GM18909 (cell line): ENCODE data around the gene CDX1.

Experiments used
- ATAC-seq: cut with Tn5 transposase; IDR thresholded peaks from one replicate; pipeline ENCODE4 v1.9.1; 2021; ENCODE audit warnings: mild to moderate bottlenecking; ENCODE audit not compliant: unreplicated experiment, poor library complexity

Gene CDX1

DNA sequence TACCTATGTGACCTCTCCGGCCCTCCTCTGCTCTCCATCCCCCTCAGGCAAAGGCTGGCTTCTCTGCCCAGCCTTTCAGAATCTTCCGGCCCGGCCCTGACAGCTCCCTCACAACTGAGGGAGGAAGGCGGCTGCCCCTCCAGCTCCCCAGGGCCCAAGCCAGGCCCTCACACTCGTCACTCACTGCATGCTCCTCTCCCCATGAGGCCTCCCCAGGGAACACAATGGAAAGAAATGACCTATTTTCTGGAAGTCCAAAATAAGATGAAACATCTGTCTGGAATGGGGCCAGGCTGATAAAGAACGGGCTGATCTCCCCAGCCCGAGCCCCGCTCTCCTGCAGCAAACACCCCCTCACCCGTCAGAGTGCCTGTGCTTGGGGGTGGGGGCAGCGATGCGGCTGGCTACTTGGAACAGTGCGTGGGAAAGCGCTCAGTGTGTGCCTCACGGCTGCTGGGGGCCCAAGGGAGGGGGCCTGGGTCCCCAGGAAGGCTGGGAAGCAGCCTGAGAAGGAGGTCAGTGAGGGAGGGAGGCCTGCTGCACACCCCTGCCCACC, 22.3 kb upstream of the CDX1 start:
- ATAC-seq: no peak

DNA sequence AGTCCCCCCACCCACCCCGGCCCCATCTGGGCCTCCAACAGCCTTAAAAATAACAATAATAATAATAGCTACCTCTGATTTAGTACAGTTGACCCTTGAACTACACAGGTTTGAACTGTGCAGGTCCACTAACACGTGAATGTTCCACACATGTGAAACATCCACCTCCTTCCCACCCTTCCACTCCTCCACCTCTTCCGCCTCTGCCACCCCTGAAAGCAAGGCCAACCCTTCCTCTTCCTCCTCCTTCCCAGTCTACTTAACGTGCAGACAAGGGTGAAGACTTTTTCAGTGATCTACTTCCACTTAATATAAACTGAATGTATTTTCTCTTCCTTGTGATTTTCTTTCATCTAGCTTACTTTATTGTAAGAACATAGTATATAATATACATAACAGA, 21.7 kb upstream of the CDX1 start:
- no peak for ATAC-seq

DNA sequence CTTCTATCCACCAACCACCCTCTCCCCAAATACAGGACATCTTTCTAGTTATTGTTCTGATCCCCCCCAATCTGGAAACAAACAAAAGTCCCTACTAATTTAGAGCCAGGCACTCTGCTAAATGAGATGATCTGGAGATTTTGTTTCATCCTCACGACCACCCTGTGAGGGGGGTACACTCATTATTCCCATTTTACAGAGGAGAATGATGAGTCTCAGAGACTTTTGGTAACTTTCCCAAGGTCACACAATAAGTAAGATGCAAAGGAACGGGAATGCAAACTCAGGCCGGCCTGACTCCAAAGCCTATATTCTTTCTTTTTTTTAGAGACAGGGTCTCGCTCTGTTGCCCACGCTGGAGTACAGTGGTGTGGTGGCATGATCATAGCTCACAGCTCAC, 20.3 kb upstream of the CDX1 start:
- no peak for ATAC-seq

DNA sequence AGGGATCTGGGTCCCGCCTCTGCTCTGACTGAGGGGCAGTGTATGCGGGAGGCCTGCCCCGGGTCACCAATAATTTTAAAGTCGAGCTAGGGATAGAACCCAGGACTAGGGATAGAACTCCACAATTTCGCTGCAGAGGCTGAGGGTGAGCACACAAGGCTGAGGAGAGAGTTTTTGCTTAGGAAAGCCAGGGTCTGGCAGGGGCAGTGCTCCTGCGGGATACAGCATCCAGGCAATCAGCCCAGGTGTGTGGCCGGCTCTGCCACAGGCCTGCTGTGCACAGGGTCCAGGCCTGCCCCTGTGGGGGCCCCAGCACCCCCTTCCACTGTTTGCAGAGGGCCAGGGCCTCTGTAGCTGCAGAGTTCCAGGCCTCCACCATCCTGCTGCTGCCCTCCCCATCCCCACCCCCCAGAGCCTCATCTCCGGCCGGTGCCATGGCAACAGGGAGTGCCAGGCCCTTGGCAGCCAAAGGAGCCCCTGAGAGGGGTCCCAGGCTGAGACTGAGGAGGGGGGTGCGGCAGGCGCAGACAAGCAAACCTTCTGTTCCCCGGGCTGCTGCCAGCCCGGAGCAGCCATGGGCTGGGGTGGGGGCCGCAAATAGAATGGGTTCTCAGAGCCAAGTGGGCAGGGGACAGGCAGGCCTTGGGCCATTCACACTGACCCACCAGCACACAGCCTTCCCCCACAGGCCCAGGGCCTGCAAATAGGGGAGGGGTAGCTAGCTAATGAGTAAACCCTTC, 19.5 kb upstream of the CDX1 start:
- no peak for ATAC-seq

DNA sequence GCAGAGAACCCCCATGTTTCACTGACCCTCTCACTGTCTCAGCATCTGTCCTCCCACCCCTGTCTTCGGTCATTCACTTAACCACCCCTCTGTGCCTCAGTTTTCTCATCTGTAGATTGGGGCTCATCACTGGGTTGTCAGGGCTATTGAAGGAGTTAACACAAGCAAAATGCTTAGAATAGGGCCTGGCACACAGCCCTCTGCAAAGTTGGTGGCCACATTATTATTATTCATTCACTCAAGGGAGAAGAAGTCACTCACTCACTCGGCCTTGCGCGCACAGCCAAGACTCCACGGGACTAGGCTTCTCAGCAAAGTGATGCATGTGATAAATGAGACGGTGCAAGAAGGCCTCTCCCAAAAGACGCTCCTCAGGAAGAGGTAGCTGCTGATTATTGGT, 18.9 kb upstream of the CDX1 start:
- ATAC-seq: no peak

DNA sequence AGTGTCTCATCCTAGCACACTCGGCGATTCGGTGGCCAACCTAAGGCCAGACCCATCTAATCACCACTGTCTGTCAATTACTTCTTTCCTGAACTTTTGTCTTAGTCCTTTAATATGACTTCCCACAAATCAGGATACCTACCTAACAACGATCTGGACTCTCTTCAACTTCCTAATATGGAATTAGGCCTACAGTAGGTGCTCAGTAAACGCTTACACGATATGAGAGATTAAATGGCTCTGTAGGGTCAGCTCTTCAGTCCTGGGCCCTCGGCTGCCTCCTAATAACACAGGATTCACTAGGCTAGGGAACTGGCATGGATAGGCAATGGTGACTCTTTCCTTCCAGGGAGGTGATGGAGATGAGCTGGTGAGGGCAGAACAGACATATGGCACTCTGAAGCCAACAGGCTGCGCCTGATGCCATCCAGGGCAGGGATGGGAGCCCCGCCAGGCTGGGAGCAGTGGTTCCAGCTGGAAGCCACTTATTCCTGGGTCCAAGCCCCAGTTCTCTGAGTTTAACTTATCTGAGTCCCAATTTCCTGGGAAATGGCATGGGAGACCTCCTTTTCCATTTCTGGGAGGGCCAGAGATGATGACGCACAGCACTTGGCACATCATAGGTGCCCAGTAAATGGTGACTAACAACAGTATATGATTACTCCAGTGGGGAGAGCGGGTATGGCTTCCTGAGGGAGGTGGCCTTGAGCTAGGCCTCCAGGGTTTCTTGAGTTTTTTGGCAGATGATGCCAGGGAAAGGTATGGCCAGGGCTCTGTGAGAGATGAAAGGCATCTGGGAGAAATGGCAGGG, 18.3 kb upstream of the CDX1 start:
- no peak for ATAC-seq

DNA sequence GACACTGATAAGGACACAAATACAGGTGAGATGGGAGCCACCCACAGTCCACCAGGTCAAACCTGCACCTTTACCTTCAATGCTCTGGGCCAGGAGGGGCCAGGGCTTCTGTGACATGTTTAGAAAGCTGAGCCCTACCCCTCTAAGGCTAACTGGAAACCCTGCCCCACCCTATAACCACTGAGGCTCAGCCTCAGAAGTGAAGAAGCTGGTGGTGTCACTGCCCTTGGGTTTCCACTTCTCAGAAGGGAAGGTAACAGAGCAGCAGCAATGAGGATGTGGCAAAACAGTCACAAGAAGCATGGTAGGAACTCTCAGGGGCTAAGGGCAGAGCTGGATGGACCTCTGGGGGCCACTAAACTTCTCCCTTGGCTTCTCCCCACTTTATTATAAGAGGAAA, 17.0 kb upstream of the CDX1 start:
- ATAC-seq: no peak

DNA sequence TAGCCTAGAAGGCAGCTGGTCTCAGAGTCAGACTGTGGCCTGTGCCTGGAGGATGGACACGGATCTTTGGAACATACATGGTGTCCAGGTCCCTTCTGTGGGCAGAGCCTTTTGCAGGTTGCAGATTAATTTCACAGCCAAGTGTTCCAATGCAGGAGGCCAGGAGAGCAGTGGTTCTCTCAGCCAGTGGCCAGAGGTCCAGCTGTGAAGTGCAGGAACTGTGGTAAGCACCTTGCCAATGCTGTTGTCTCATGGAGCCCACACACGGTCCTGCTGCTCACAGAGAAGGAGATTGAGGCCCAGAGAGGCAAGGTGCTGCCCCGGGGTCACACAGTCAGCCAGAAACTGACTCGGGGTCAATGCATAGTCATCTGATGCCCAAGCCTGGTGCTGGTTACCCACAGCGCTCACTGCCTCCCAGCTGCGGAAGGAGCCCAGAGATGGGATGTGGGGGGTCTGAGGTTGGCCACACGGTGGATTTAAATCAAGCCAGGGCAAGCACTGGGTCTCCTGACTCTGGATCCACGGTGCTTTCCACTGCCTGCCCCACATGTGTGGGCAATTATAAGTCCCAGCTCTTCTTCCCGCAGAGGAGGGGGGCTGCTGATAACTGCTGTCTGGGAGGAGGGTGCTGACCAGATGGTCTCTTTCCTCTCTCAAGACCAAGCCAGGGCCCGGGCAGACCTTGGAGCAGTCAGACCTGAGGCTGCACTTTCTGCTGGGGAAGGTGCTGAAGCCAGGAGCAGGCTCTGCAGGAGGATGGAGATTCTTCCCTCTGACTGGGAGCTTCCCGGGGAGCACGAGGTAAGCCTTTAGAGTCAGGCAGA, 13.7 kb upstream of the CDX1 start:
- no peak for ATAC-seq

DNA sequence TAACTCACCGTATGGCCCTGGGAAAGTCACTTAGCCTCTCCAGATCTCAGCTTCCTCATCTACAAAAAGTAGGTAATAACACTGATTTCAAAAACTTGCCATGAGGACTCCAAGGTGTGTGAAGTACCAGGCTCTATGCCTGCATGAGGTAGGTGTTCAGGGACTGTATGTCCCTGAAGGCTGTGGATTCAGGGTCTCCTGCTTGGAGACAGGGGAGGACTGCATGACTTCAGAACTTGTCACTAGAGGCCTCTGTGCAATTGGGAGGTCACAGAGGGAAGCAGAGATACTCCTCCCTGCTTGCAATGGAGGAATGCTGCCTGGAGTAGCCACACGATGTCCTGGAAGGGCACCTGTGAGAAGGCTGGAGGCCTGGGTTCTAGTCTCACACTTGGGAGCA, 13.1 kb upstream of the CDX1 start:
- ATAC-seq: no peak

DNA sequence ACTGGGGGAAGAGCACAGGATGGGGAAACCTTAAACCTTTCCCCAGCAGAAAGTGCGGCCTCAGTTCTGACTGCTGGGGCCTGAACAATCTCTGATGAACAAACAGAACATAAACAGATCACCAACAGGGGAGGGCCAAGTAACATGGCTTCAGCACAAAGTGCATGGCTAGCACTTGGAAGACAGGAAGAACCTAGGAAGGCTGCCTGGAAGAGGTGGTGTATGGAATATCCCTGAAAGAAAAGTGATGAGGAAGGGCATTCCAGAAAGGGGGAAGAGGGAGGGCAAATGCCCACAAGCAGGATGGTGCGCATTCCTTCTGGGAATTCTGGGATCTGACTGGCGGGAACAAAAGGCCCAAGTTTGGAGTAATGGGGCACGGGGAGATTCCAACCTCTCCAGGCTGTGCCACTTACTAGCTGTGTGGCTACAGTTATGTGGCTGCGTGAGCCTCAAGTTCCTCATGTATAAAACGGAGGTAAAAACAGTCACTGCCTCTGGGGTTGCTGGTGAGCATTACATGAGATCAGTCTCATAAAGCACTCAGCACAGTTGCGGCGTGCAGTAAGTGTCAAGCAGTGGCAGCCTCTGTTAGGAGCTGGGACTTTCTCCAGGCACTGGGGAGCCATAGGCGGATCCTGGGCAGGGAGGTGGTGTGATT, 12.5 kb upstream of the CDX1 start:
- ATAC-seq: no peak

DNA sequence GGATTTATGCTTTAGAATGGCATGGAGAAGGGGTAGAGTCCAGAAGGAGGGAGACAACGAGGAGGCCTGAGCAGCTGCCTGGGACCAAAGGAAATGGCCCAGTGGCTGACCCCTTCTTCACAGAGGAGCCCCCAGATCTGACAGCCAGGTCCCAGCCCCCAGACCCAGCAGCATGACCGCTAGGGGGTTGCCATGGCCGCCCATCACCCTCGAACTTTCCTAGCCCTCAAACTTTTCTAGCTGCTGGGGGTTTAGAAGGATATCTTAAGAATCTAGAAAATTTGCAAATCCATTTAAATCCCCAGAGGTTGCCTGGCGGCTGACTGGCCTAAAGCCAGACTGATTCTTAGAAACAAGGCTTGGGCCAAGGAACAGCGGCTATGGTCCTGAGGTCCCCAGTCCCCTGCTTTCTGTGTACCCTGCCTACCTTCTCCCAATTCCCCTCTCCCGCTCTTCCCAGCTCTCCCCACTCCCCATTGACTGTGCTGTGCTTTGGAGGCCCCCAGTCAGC, 11.9 kb upstream of the CDX1 start:
- ATAC-seq: no peak

DNA sequence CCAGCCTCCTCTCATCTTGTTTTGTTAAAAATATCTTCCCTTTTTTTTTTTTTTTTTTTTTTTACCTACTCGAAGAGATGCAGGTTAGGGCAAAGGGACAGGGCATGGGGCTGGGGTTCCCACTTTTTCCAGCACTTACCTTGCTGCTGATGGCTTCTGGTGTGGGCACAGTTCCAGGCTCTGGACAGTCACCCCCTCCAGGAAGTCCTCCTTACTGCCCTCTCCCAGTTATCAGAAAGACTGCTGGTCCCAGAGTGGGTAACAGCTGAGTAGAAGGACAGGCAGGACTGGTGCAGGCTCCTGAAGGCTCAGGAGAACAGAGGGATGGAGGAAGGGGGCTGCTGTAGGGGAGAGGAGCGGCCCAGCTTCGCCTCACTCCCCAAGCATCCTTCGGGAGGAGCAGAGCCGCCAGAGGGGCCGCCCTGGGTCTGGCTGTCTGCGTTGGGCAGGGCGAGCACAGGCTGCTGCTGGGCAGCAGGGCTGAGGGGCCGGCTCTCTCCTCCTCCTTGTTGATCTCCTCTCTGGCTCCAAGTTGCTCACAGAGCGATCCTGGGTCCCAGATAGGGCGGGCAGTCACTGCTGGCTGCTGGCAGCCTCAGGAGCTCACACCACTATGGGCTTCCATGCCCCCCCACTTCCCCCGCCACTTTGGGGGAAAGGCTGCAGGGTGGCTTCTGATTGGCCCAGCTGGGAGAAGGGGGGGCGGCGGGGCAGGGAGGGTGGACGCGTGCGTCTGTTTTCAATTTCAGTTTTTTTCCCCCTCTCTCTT, 11.1 kb upstream of the CDX1 start, which contains the start of gene PDGFRB:
PDGFRB (minus strand) TSS at position 588 of the 769 bp plus-strand sequence. CDS start 18,798 bp downstream, outside the sequence.
- ATAC-seq: peak; percentile 64

DNA sequence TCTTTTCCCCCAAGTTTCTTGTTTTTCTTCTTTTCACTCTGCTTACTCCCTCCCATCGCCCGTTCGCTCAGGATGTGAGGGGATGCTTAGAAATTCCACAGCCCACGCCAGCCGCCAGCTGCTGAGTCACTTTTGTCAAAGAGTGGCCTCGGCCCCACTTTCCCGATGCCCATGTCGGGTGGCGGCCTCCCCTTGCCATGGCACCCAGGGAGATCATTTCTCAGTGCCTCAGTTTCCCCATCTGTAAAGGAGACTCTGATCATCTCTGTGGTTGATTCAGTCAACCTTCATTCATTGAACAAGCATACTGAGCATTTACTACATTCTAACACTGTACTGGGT, 10.6 kb upstream of the CDX1 start:
- ATAC-seq: no peak

DNA sequence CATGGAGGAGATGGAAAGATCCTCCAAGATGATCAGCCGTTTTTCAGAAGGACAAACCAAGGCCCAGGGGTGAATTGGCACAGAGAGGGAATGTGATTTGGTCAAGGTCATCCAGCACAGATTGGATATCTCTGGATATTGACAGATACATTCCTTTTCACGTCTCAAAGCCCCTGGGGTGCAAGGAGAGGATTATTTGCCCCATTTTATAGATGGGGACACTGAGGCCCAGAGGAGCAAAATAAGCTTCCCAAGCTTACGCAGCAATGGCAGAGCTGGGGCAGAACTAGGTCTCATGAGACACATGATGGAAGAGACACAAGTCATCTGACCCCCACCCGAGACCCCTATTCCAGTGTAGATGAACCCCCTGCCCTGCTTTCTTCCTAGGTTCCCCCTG, 10.0 kb upstream of the CDX1 start:
- no peak for ATAC-seq

DNA sequence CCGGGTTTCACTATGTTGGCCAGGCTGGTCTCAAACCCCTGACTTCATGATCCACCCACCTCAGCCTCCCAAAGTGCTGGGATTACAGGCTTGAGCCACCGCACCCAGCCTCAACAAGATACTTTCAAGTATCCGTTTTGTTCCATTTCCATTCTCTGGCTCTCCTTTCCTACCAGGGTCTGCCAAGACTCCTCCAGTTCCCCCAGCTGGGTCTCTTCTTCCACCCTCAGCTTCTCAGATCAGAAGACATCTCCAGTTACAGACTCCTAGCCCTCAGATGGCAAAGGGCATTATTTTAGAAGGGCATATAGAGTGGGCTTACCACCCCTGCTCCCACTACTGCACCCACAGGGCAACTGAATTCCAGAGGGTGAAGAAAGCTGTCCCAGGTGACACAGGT, 9.4 kb upstream of the CDX1 start:
- ATAC-seq: no peak

DNA sequence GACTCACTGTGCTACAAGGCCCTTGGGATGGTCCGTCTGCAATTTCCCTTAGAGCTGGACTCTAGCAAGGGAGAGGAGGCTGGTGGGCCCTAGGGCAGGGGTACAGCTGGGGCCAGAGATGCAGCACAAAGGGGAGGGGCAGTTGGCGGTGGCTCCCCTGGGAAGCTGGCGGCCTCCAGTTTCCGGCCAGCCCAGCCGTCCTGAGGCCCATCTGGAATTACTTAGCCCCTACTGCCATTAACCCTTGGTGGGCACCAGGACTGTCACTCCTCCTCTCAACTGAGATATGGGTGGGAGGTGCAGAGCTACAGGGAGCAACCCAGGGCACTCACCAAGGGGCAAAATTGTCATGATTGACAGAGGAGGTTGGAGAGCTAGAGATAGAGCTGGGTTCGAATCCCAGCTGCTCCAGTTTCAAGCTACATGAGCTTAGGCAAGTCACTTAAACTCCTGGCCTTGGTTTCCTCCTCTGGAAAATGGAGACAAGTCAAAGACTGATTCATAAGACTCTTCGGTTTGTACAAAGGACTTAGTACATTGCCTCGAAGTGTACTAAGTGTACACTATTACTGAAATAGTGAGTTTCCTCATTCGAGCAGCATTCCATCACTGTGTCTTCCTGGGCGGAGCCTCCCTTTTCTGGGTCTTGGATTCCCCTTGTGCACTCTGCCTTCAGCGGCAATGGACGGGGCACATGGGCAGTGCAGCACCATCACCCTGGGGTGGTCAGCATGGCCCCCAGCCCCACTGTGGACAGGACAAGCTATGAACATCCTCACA, 8.2 kb upstream of the CDX1 start:
- no peak for ATAC-seq

DNA sequence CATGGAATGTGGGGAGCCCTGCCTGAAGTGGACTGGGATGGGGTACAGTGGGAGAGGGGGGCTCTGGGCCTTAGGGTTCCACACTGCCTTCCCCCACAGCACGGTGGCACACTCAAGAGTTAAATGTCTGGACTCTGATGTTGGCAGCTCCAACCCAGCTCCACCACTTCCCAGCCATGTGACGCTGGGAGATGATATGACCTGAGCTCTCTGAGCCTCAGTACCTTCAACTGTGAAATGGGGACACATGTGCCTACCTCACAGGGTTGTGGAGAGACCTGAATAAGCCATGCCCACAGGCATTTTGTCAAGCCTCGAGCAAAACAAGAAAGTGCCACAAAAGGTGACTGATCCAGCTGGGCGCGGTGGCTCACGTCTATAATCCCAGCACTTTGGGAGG, 7.5 kb upstream of the CDX1 start:
- no peak for ATAC-seq

DNA sequence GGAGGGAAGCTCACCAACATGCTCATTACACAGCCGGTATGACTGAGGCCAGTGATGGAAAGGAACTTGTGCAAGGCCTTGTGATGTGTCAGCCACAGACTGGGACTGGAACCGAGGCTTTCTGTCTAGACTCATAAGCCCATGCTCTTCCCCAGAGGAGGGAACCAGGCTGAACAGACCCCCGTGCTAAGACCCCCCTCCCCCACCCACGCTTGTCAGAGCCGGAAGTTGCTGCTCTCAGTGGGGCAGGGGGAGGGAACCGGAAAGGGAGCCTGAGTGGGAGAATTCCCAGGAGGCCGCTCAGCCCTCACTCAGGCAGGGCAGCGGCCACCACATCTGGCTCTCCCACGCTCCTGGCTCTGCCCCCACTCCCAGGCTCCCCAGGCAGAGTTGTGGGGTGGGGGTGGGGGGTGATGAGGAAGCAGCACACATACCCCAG, 6.8 kb upstream of the CDX1 start:
- peak; percentile 31 for ATAC-seq
